ENCODE results near the gene GFOD2.

GRCh38 chr16:67679935-67680897 is 38.9 kb downstream of the GFOD2 start:
- TF ChIP-seq PPARA (CRISPR knock-in tag; IDR thresholded peaks at IDR 0.05; ENCODE audit: borderline replicate concordance) (no peak), CSDC2 (CRISPR knock-in tag; IDR thresholded peaks at IDR 0.05) (no peak), ZFP30 (CRISPR knock-in tag; IDR thresholded peaks at IDR 0.05) (no peak), ESRRG (CRISPR knock-in tag; IDR thresholded peaks at IDR 0.05) (no peak), ISL1 (CRISPR knock-in tag; IDR thresholded peaks at IDR 0.05) (no peak), BACH2 (CRISPR knock-in tag; IDR thresholded peaks at IDR 0.05; ENCODE audit: borderline replicate concordance) (no peak), PATZ1 (CRISPR knock-in tag; IDR thresholded peaks at IDR 0.05; ENCODE audit: borderline replicate concordance) (no peak), OSR1 (CRISPR knock-in tag; IDR thresholded peaks at IDR 0.05) (no peak), ZFP3 (CRISPR knock-in tag; IDR thresholded peaks at IDR 0.05) (no peak), CREB5 (CRISPR knock-in tag; IDR thresholded peaks at IDR 0.05; ENCODE audit: low read depth) (no peak), ARNTL (CRISPR knock-in tag; IDR thresholded peaks at IDR 0.05; ENCODE audit: borderline replicate concordance, low read depth) (no peak)
- TF ChIP-seq, protein P1, sequence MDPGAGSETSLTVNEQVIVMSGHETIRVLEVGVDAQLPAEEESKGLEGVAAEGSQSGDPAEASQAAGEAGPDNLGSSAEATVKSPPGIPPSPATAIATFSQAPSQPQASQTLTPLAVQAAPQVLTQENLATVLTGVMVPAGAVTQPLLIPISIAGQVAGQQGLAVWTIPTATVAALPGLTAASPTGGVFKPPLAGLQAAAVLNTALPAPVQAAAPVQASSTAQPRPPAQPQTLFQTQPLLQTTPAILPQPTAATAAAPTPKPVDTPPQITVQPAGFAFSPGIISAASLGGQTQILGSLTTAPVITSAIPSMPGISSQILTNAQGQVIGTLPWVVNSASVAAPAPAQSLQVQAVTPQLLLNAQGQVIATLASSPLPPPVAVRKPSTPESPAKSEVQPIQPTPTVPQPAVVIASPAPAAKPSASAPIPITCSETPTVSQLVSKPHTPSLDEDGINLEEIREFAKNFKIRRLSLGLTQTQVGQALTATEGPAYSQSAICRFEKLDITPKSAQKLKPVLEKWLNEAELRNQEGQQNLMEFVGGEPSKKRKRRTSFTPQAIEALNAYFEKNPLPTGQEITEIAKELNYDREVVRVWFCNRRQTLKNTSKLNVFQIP (CRISPR knock-in tag; IDR thresholded peaks at IDR 0.05; ENCODE audit: borderline replicate concordance, low read depth): no peak

Data from SK-N-SH treated with all-trans-retinoic acid at 6 μM for 48 hours (cell line).